ENCODE results near the gene RCSD1.

- no peak for TF ChIP-seq CTCF (IDR thresholded peaks at IDR 0.05)
- TF ChIP-seq POLR2A (IDR thresholded peaks at IDR 0.05), result no peak
Measured at GRCh38 chr1:167594822-167595221, 35.2 kb upstream of the RCSD1 start.

Measured in uterus (tissue), 2 donors.